Activated CD8-positive, alpha-beta memory T cell treated with anti-CD3 and anti-CD28 coated beads, Interleukin-2, amount 50 U/mL, for 48 hours (primary cell): ENCODE measurements around the gene NXN.
"Not testable (repeated sequence)": the region's sequence is repeated elsewhere in the genome, so short reads cannot be mapped to it uniquely, and the experiment has no call there.

Source experiments
- DNase-seq: peaks from one replicate; pipeline ENCODE4 v3.0.0-alpha.2; 2020

Gene NXN

DNA sequence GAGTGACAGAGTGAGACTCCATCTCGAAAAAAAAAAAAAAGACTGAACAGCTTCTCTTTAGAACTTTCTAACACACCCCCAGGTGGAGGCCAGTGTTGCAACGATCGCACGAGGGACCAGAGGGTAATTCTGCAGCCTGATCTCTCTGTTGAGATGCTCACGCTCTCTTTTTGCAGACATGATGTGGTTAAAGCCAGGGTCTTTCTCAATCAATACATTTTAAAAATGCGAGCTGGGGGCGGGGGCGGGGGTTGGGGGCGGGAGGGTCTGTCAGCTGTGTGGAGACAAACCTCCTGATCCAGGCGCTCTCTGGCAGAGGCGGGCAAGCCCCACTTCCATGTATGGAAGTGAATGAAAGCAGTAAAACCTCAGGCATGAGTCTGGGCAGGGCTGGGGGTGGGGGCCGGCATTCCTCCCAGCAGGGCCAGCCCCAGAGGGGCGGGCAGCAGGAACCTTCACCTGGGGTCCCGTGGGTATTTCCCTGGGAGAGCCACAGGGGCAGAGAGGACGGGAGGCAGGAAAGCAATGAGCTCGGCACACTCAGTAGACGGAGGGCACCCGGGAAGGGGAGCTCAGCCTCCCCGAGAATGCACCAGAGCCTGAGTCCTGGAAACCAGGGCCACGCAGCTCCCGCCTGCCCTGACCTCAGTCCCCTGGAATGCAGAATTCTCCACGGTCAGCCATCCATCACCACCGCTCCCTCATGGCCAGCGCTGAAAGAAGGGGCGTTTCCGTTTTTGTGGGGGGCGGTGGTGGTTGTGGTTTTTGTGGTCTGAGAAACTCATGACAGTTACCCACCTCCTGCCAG, 28.0 kb downstream of the NXN start:
- DNase-seq, result no peak

DNA sequence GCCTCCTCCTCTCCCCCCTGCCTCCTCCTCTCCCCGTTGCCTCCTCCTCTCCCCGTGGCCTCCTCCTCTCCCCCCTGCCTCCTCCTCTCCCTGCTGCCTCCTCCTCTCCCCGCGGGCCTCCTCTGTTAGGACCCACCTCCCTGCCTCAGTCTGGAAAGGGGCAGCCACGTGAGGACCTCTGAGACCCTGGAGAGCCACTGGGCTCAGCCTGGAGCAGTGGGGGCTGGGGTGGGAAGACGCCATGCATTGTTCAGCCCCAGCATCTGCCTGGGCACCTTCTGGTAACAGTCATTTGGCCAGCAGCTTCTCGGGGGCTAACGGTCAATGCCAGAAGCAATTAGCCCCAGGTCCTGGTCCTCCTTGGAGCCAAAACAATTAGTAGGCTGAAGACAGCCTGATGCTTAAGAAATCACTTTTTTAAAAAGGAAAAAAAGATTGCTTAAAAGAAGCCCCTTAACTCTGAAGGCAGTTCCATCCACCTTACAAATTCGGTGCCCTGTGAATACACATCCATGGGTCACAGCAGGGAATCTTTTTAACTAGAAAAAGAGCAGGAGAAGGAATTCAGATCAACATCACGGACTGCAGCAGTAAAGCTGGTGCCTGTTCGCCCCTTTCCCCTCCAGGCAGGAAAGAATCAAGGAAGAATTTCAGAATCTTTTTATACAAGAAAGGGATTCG, 29.8 kb downstream of the NXN start:
- no peak for DNase-seq

DNA sequence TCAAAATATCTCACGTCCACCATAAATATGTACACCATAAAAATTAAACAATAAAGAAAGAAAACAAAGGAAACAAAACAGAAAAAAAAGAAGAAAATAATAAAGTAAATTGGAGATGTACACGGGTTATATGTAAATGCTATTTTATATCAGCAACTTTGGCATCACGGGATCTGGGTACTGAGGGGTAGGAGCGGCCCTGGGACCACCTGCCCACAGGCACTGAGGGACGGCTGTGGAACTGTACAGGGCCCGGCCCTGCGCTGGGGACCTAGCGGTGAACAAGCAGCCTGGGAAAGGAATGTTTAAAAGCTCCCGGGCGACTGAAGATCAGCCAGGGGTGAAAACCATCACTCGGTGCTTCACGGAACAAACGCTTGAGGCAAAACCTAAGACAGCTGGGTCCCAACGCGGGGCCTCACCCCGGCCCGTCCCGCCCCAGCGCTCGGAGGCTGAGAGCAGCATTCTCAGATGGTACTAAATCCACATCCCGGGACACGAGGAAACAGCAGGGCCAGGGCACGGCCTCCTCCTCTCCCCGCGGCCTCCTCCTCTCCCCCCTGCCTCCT, 31.2 kb downstream of the NXN start:
- no peak for DNase-seq

DNA sequence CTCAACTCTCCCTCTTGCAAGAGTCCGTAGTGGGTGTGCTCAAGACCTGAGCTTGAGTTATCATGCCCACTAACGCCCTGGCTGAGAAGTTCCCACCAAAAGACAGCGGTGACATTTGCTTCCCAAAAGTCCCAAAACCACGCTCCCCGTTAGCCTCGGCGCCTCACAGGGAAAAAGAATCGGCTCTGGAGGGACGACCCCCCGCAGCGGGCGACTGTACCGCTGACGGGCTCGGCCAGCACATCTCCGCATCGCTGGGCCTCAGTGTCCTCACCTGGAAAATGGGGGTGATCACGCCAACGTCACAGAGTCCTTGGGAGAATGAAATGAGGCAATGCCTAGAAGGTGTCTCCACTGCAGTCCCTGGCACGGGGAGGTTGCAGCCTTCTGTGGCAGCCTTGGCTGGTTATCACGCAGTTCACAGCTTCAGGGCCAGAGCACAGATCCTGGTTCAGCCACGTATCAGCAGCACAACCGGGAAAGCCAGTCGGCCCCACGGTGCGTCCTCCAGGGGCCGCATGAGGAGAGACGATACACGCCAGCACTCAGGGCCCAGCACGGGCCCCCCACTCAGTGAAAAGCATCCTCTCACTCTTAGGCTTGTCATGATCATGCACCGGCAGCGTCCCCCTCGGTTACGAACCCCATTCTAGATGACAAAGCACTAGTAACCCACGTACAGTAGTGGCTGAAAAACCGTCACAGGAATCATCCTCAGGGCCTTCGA, 32.9 kb downstream of the NXN start:
- no peak for DNase-seq

DNA sequence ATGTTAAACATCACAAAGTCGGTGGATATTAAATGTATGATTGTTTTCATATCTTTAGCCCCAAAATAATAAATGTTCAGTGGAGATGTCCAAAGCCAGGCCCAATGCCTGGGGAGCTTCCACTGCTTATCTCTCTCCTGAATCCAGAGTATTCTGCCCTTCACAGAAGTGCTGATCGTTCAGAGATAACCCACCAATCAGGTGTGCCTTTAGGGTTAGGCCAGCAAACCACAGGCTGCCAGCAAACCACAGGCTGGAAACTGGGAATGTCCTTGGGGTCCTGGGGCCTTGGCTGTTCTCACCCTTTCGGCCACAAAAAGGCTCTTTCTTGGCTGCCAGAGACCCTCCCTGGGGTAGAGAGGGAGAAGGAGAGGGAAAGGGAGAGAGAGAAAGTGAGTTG, 33.9 kb downstream of the NXN start:
- no peak for DNase-seq

DNA sequence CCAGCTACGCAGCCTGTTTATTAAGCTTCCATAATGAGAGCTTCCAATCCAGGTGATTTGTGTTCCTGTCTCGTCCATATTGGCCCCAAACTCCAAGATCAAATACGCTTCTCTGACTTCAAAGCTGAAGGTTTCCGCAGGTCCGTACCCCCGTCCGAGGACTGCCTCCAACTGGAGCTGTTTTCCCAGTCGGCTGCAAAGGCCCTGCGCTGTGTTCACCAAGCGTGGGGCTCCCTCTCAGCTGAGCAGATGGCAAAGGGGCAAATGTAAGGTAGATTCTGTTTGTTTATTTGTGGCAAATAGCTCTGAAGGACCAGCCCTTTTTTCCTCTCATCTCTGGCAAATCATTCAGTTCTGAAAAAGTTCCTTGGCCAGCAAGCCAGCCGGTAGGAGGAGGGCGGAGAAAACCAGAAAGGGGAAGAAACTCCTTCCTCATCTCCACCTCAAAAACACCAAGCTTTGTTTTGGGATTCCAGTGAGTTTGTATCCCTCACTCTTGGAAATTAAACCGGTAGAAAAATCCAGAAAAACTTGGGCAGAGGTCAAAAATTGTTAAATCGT, 35.2 kb downstream of the NXN start:
- no peak for DNase-seq

DNA sequence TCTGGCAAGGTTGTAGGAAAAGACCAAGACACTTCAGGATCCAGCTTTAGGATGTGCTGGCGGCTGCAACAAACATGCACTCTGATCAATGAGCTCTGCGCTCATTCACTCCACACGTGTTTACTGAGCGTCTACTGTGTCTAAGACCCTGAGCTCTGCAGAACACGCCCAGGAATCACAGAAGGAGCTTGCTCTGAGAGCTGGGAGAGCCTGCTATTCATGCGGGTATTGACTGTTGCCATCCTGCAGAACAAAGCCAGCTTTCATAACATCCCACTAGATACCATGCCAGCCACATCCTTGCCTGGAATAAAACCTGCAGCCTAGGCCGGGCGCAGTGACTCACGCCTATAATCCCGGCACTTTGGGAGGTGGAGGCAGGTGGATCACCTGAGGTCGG, 44.1 kb downstream of the NXN start:
- DNase-seq, result no peak

DNA sequence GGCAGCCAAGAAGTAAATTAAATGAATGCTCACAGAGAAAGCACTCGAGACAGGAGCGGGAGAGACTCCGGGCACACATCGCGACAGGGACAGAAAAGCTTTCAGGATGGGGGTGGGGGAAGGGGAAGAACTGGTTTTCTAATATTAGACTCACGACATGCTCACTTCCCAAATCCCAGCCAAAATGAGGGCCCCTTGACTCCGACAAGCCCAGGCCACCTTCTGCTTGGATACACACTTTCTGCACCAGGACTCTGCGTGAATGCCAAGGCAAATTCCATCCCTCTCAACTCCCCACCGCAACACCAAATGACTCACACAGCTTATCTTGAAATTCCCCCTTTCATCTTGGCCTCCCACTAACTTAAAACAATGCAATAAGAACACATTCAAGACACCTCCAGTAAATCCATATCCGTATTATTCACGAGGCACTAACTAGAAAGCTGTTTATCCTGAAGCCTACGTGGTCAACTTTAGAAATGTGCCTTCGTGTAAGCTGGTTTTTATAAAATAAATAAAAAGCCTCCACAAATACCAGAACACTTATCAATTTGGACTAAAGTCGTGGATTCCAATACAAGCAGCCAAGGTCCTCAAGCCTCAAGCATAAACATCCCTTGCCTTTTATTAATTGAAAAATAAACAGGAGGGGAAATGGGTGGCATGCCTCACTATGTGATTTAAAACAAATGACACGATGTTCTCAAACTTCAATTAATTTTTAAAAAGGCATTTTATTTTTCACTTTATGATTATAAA, 46.1 kb downstream of the NXN start:
- no peak for DNase-seq

DNA sequence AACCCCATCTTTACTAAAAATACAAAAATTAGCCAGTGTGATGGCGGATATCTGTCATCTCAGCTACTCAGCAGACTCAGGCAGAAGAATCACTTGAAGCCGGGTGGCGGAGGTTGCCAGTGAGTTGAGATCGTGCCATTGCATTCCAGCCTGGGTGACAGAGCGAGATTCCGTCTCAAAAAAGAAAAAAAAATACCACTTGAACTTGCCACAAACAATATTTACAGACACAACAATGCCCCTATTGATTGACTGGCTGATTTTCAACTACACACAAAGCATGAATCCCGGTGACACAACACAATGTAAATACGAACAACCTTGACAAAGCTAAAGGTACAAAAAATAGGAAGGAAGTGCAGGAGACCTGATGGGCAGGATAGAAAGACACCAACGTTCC, 49.3 kb downstream of the NXN start:
- no peak for DNase-seq

DNA sequence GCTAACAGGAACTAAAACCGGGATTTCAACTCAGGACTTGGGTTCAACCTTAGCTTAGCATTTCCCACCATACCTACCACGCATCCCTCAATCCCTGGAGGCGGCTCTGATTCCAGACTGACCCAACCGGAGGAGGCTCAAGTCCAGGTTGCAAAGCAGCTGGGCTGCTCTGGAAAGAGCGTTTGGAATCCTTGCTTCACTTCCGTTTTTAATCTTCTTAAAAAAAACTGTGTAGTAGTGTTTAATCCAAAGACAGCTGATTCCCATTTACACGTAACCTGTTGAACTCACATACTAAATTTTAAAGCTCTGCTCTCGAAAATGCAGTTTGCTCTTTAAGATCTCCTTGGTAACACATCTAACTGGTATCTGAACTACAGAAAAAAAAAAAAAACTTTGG, 50.0 kb downstream of the NXN start:
- no peak for DNase-seq

DNA sequence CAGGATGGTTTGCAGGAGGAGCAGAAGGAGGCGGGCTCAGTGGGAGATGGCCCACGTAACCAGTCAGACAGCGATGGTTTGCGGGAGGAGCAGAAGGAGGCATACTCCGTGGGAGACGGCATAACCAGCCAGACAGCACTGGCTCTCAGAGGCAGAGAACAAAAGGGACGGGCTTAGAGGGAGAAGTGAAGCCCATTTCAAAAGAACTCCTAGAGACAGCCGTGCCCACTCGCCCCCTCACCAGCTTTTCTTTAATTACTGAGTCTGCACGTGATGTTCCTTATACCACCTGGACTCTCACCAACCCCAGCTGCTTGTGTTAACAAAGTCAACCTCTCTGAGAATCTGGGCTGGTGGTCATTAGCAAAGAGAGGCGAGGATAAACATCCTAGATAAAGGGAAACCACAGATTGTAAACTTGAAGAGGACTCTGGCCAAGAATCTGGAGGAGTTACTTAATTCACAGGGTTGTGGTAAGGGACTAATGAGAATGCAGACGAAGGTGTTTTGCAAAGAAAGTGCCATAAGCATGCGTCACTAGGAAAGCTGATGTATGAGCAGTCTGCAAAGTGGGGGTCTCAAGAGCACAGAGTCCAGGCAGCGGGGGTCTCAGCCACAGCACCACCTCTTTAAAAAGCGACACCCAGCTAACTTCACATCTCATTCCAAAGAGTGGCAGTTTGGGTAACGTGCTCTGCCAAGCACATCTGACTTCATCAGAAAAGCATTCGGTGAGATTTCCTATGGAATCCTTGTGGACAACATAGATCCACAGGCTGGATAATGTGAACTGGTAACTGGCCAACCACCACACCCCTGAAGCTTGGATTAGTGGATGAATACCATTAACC, 51.7 kb downstream of the NXN start:
- no peak for DNase-seq

DNA sequence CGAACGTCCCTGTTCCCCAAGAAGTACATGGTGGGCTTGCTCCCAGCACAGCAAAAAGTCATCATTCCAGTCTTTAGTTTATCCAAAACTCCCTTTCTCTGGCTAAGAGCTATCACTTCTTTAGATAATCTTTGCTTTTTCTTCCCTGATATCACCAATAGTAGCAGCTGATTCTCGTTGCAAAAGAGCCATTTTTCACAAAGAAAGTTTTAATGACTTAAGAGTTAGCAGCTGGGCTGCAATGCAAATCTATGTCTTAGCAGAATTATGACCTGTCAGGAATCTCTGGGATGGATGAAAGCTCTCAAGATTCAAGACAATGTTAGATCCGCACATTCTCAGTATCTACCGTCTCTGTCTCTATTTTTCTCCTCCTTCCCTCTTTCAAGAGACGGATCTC, 53.8 kb downstream of the NXN start:
- DNase-seq, result no peak

DNA sequence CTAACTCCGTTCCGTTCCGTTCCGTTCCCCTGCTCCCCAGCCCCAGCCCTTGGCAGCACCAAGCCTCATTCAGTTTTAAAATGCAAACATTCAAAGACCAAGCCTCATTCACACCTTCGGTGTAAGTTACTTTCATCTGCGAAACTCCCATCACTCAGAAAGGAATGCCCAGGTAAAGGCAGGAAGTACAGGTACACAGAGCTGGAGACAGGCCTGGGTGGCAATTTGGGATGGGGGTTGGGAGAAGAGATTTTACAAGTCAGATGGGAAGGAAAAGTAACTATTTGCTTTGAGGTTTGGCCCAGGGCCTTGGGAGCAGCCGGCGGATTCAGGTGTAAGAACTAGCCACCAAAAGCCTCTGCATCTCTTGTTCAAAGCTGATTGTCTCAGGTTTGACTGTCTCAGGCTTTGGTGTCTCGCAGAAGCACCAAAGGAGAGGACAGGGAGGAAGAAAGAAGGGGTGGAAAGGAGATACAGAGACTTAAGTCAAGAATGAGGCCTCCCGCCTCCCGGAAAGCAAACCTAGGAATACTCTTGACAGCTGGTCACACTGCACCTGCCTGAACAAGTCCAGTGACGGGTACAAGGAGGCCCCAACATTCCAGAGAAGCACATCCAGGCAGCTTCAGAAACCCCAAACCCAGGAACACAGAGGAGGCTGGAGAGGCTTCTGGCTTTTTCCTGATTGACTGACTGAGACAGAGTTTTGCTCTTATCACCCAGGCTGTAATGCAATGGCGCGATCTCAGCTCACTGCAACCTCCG, 54.7 kb downstream of the NXN start:
- DNase-seq, result no peak

DNA sequence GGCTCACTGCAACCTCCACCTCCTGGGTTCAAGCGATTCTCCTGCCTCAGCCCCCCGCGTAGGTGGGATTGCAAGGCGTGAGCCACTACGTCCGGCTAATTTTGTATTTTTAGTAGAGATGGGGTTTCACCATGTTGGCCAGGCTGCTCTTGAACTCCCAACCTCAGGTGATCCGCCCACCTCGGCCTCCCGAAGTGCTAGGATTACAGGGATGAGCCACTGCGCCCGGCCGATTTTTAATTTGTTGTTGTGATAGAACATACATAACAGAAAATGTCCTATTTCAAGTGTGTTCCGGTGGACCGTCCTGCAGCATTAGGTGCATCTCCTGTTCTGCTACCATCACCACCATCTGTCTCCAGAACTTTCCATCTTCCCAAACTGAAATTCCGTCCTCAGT, 55.3 kb downstream of the NXN start:
- DNase-seq, result not testable (repeated sequence)

DNA sequence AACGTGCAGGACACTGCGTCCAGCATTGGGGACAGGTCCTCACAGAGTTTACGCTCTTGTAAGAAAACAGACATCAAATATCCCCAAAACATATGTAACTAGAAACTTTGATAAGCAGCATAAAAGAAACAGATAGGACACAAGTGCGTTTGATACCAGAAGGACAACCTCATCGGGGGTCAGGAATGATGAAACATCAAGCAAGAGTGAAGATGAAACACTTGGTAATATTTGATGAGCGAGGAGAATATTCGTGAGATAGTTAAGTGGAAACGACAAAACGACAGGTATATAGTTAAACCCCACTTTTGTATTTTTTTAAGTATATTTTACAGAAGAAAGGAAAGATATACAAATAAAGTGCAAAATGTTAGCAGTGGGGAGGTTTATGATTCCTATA, 55.9 kb downstream of the NXN start:
- no peak for DNase-seq

DNA sequence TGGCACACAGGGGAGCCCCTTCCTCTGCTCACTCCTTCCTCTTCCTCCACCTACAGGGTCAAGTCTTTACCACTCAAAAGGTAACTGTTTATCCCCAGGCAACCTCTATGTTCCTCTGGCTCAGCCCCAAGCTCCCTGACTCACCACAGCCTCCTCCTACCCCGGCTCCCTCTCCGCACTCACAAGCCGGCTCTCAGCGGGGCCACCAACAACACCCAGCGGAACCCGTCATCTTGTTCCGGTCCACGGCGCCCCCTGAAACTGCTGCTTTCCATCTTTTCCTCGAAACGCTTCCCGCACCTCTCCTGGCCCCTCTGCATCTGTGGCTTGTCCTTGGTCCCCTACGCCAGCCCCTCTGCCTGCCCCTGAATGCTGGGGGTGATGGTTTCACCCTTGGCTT, 58.4 kb downstream of the NXN start:
- no peak for DNase-seq

DNA sequence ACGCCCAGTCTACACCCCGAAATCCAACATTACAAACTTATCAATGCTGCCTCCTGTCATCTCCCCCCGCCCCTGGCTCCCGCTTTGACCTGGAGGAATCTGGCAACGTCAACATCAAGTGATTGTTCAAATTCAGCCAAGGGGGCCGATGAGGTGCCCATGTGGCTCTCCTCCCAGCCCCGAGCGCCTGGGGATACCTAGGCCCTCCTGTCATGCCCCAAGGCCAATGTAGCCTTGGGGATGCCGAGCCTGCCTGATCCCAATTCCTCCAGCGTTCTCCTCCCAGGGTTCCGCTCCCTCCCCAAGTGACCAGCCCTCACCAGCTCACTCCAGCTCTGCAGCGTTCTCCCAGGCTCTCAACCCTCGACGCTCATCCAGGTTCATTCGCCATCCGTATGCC, 59.4 kb downstream of the NXN start:
- DNase-seq, result no peak

DNA sequence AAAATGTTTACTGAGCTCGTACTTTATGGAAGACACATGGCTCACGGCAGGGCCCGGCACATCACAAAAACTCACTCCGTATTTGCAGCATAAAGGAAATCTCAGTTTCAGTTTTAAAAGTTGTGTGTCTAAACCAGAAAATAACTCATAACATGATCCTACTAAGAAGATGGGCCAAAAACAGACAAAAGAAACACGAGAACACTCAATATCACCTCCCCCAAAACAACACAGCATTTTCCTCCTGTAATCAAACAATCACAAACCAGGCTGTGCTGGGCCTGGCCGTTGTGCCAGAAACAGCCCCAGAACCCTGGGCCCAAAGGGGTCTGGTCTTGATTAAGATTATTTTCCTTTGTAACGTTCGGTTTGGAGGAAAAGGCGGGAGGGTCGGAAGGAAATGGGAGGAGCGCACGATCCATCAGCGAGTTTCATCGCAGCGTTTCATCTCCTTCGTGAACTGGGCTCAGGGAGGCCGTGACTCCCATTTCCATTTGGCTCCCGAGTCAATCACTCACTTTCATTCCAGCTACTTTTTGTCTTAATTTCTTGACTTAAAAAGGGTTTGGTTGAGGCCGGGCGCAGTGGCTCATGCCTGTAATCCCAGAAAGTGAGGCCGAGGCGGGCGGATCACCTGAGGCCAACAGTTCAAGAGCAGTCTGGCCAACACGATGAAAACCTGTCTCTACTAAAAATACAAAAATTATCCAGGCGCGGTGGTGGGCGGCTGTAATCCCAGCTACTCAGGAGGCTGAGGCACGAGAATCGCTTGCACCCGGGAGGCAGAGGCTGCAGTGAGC, 61.4 kb downstream of the NXN start:
- DNase-seq, result no peak

DNA sequence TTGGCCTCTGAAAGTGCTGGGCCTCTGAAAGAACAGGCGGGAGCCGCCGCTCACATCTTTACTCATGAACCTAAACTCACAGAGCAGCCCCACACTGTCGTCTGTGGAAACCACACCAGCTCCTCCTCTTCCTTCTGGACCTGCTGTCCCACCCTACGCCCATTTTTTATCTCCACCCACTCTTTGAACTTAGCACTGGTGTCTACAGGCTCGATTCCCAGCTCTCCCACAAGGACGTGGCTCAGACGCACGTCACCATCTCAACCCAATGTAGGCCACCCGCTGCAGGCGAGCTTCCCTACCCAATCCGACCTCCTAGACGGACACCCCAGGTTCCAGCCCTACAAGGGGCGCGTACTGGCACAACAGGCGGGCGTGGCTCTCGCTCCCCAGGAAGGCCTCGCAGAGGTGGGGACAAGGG, 62.2 kb downstream of the NXN start:
- no peak for DNase-seq

DNA sequence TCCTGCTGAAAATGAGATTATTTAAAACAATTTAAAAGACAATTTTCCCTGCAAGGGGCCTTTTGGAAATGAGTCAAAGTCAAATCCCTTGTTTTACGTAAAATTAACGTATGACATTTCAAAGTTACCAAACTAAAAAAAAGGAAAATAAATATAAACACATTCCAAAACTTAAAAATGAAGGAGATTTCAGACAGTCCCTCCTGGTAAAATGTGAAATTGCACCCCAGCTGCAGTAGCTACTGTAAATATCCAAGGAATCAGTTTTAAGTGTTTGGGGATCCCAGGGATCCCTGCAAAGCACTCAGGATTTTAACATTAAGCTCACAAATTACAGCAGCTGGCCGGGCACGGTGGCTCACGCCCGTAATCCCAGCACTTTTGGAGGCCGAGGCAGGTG, 63.3 kb downstream of the NXN start:
- DNase-seq, result no peak
